Measurements from ENCODE around the gene SLC12A2.

SLC12A2 gene

DNA sequence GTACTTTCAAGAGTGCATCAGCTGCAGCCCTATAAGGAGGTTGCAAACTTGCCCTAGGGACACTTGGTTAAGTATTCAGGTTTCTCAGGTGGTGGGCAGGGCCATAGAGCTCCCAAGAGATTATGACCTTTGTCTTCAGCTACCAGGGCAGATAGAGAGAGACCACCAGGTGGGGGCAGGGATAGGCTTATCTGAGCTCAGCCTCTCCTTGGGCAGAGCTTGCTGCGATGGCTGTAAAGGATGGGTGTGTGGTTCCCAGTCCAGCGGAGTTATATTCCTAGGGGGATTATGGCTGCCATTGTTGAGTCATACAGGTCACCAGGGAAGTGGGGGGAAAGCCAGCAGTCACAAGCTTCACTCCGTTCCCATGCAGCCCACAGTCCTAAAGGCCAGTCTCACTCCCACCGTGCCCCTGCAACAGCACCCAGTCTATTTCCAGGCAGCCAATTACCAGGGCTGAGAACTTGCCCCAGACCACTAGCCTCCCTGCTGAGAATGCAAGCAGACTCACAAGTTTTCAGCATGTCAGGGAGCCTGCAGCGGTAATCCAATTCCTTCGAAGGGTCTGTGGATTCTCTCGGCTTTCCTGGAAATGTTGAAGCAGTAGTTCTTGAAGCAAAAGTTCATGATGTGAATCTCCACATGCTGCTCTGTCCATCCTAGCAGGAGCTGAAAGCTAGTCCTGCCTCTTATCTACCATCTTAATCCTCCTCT is 151.5 kb downstream of the SLC12A2 start:
- no peak for DNase-seq

DNA sequence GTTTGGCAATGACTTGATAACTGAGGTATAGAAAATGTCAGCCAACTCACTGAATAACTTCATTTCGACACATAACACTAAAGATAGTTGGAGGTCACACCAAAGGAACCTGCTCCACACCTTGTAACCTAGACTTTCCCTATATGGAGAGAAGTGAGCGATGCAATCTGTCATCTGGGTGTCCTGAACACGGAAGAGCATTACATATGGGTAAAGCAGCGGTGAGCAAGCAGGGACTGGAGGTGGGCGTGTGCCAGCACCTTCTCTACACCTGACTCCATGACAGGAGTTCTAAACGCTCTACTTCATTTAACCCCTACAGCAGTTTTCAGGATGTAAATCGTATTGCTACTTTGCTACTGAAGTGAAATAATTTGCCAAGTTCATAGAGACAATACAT is 152.8 kb downstream of the SLC12A2 start:
- DNase-seq = no peak

DNA sequence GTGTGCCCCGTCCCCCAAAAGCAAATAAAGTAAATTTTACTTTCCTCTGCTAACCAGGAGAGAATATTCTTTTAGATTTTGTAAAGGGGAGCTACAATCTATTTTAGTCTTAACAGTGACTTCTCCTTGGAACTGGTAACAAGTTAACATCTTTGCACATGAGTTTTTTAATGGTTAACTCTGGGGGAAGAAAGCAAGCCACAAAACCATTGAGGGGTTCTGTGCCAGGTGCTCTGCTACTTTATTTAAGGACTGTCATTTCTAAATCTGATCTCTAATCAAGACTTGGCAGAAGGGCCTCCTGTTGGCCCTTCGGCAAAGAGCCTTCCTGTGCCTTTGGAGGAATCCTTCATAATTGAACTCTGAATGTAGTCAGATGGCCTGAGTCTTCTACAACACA is 153.4 kb downstream of the SLC12A2 start:
- DNase-seq = no peak

DNA sequence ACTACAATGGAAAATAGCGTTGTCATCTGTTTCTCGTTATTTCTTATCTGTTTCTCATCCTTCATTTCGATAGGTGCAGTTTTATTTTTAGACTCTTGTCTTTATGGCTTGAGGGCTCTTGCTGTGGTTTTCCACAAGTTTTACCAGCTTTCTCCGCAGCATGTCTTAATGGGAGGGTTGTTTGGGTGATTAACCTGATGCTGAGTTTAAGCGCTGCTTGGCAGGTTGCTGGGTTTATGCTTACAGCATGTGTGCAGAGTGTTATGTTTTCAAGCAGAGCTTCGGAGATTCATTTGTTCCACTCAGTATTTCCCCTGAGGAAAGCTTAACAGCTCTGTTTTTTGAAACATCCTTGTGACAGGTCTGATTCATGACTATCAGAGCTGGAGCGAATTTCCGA is 154.0 kb downstream of the SLC12A2 start:
- DNase-seq = no peak
